ENCODE results near the gene BAG5.
A peak's percentile ranks its signal among the peaks of the same experiment; 100 is the strongest.
"Not testable (repeated sequence)": the region's sequence is repeated elsewhere in the genome, so short reads cannot be mapped to it uniquely, and the experiment has no call there.

Gene BAG5, protein sequence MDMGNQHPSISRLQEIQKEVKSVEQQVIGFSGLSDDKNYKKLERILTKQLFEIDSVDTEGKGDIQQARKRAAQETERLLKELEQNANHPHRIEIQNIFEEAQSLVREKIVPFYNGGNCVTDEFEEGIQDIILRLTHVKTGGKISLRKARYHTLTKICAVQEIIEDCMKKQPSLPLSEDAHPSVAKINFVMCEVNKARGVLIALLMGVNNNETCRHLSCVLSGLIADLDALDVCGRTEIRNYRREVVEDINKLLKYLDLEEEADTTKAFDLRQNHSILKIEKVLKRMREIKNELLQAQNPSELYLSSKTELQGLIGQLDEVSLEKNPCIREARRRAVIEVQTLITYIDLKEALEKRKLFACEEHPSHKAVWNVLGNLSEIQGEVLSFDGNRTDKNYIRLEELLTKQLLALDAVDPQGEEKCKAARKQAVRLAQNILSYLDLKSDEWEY

DNA sequence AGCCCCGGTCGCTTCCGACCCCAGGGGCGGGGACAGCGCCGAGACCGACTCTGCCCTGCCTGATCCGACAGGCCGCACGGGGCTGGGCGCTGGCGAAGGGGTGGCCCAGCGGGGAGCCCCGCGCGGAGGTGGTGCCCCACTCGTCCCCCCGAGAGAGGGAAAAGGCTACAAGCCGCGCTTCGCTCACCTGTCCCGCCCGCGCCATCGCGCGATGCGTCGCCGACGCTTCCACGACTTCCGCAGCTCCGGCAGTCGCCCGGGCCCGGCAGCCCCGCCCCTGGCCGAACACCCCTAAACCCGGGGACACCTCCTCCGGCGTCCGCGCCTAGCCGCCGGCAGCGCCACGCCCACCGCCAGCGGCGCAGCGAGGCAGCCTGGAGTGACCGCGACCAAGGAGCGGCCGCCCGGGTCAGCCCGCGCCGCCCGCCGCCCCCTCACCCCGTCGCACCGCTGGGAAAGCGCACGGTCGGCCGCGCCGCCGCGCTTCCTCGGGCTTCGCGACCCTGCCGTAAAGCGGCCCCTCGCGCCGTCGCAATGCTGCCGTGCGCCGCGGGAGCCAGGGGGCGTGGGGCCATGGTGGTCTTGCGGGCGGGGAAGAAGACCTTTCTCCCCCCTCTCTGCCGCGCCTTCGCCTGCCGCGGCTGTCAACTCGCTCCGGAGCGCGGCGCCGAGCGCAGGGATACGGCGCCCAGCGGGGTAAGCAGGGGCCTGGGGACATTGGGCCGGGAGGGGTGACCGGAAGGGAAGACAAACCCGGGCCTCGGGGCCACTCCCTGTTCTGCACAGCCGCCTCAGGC, at the start of gene BAG5, which contains the start of gene COA8:
Gene BAG5, minus strand, starts transcription at position 229 of the 797 bp plus-strand sequence. CDS start 1,493 bp downstream, outside the sequence.
Gene COA8, plus strand, starts transcription at position 532 of the 797 bp plus-strand sequence. Its CDS starts 42 bp downstream, at position 574.
- Histone ChIP-seq H3K36me3 (ENCODE audit: control insufficient read depth in 5 of 5, insufficient read depth in 5 of 5, low read length in 5 of 5) (peaks cover 0 to 26% (median 15%) of the 10 kb centered on the region in 5 donors), H3K27me3 (ENCODE audit: control insufficient read depth in 5 of 5, insufficient read depth in 4 of 5, low read length in 5 of 5) (no peaks in the 10 kb centered on the region), H3K4me1 (ENCODE audit: control insufficient read depth in 5 of 5, insufficient read depth in 5 of 5, low read length in 5 of 5) (peaks cover 23 to 62% (median 59%) of the 10 kb centered on the region in 5 donors), H3K27ac (ENCODE audit: low read depth, low read length) (peak within 1 kb of the TSS; percentile 98), H3K9me3 (ENCODE audit: control insufficient read depth in 5 of 5, low read length in 5 of 5) (no peaks in the 10 kb centered on the region), H3K9ac (ENCODE audit: low read length in 5 of 5) (peak within 1 kb of the TSS; percentile 87 to 96 (median 92)), H3K4me3 (ENCODE audit: low read depth in 1 of 5, low read length in 5 of 5) (peak within 1 kb of the TSS; percentile 81 to 95 (median 91))

DNA sequence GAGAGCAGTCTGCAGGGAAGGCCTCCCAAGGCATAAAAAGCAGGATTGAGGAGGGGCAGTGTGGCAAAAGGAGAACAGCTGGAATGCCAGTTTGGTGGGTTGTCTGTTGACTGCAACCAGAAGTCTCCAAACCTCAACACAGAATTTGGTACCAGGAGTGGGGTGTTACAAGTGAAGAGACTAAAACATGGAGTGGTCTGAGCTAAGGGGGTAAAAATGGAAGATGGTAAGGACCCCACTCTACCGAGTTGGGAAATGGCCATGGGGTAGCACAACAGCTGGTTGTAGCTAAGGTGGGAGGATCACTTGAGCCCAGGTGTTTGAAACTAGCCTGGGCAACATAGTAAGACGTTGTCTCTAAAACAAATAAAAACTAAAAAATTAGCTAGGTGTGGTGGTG, 48.8 kb upstream of the BAG5 start:
- no peak overlapping the region for H3K27ac ChIP-seq (ENCODE audit: low read depth, low read length)
- H3K4me3 ChIP-seq (ENCODE audit: low read depth in 1 of 5, low read length in 5 of 5): no peak overlapping the region
- H3K4me1 ChIP-seq (ENCODE audit: control insufficient read depth in 5 of 5, insufficient read depth in 5 of 5, low read length in 5 of 5): peaks cover 0 to 20% (median 19%) of the 10 kb centered on the region in 5 donors
- H3K9me3 ChIP-seq (ENCODE audit: control insufficient read depth in 5 of 5, low read length in 5 of 5): peaks cover 0 to 10% (median 8%) of the 10 kb centered on the region in 5 donors
- H3K9ac ChIP-seq (ENCODE audit: low read length in 5 of 5): no peak overlapping the region
- peaks cover 0 to 5% (median 0%) of the 10 kb centered on the region in 5 donors for H3K27me3 ChIP-seq (ENCODE audit: control insufficient read depth in 5 of 5, insufficient read depth in 4 of 5, low read length in 5 of 5)
- peaks cover 0 to 3% (median 0%) of the 10 kb centered on the region in 5 donors for H3K36me3 ChIP-seq (ENCODE audit: control insufficient read depth in 5 of 5, insufficient read depth in 5 of 5, low read length in 5 of 5)

DNA sequence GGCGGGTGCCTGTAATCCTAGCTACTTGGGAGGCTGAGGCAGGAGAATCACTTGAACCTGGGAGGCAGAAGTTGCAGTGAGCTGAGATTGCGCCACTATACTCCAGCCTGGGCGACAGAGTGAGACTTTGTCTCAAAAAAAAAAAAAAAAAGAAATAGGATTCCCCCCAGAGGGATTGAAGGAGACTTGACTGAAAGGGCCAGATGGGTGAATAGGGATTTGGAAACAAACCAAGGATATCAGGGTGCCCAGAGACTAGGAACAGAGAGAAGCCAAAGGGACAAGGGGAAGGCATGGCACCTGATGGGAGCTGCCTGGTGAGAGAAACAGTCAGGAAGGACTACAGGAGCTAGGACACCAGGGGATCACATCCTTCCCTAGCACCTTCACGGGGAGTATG, 46.6 kb upstream of the BAG5 start:
- Histone ChIP-seq H3K4me1 (ENCODE audit: control insufficient read depth in 5 of 5, insufficient read depth in 5 of 5, low read length in 5 of 5) (peaks cover 0 to 20% (median 19%) of the 10 kb centered on the region in 5 donors), H3K9me3 (ENCODE audit: control insufficient read depth in 5 of 5, low read length in 5 of 5) (peaks cover 0 to 10% (median 8%) of the 10 kb centered on the region in 5 donors)
- not testable (repeated sequence) for H3K9ac ChIP-seq (ENCODE audit: low read length in 5 of 5); H3K27me3 ChIP-seq (ENCODE audit: control insufficient read depth in 5 of 5, insufficient read depth in 4 of 5, low read length in 5 of 5); H3K4me3 ChIP-seq (ENCODE audit: low read depth in 1 of 5, low read length in 5 of 5); H3K27ac ChIP-seq (ENCODE audit: low read depth, low read length); H3K36me3 ChIP-seq (ENCODE audit: control insufficient read depth in 5 of 5, insufficient read depth in 5 of 5, low read length in 5 of 5)

DNA sequence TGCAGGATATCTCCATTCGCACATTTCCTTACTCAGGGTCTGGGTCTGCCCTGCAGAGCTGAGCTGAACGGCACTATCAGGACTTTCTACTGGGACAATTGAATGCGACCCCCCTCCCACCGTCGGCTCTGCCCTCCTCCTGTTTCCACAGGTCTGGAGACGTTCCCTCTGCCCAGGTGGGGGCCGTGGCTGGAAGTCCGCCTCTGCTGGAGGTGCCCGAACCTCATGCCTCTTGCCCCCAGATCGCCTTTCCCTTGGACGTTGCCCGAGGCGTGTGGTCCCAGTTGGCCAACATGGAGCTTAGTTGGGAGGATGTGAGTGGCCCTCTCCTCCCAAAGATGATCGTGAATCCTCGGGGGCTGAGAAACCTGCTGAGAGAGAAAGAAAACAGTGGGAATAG, 45.4 kb upstream of the BAG5 start:
- no peak overlapping the region for H3K9ac ChIP-seq (ENCODE audit: low read length in 5 of 5)
- no peak overlapping the region for H3K27ac ChIP-seq (ENCODE audit: low read depth, low read length)
- H3K36me3 ChIP-seq (ENCODE audit: control insufficient read depth in 5 of 5, insufficient read depth in 5 of 5, low read length in 5 of 5): no peaks in the 10 kb centered on the region
- H3K4me3 ChIP-seq (ENCODE audit: low read depth in 1 of 5, low read length in 5 of 5): peak overlapping the region in 4 of 5 donors; percentile 25 to 59 (median 48)
- H3K9me3 ChIP-seq (ENCODE audit: control insufficient read depth in 5 of 5, low read length in 5 of 5): peaks cover 0 to 10% (median 8%) of the 10 kb centered on the region in 5 donors
- H3K4me1 ChIP-seq (ENCODE audit: control insufficient read depth in 5 of 5, insufficient read depth in 5 of 5, low read length in 5 of 5): peaks cover 0 to 20% (median 19%) of the 10 kb centered on the region in 5 donors
- peaks cover 0 to 5% (median 0%) of the 10 kb centered on the region in 5 donors for H3K27me3 ChIP-seq (ENCODE audit: control insufficient read depth in 5 of 5, insufficient read depth in 4 of 5, low read length in 5 of 5)

DNA sequence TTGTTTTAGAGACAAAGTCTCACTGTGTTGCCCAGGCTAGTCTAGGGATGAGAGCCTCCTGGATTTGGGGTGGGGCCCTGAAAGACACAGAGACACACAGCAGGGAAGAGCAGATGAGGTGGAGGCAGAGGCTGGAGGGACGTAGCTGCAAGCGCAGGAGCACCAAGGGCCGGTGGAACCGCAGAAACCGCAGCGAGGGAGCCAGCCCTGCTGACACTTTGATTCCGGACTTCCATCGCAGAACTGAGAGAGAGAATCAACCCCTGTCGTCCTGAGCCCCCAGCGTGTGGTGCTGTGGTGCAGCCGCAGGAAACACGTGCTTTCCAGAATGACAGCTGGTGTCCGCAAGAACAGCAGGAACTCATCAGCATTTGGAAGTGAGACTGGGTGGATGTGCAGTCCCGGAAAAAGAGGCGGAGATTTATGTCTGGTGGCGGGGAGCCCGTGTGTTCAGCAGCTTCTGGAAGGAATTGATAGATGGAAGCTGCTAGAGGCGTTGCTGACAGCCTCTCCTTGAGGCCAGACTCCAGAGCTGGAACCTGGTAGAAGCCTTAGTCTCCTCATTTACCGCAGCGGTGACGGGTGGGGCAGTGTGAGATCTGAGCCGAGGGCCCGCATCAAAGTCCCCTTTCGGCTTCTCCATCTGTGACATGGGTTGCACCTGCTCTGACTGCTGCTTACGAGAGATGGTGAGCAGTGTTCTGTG, 44.7 kb upstream of the BAG5 start:
- Histone ChIP-seq H3K4me1 (ENCODE audit: control insufficient read depth in 5 of 5, insufficient read depth in 5 of 5, low read length in 5 of 5) (peaks cover 0 to 20% (median 19%) of the 10 kb centered on the region in 5 donors), H3K9ac (ENCODE audit: low read length in 5 of 5) (peak overlapping the region in 1 of 5 donors; percentile 22), H3K27me3 (ENCODE audit: control insufficient read depth in 5 of 5, insufficient read depth in 4 of 5, low read length in 5 of 5) (peaks cover 0 to 5% (median 0%) of the 10 kb centered on the region in 5 donors), H3K36me3 (ENCODE audit: control insufficient read depth in 5 of 5, insufficient read depth in 5 of 5, low read length in 5 of 5) (no peaks in the 10 kb centered on the region), H3K27ac (ENCODE audit: low read depth, low read length) (no peak overlapping the region), H3K4me3 (ENCODE audit: low read depth in 1 of 5, low read length in 5 of 5) (peak overlapping the region; percentile 17 to 59 (median 46)), H3K9me3 (ENCODE audit: control insufficient read depth in 5 of 5, low read length in 5 of 5) (peaks cover 0 to 10% (median 8%) of the 10 kb centered on the region in 5 donors)

DNA sequence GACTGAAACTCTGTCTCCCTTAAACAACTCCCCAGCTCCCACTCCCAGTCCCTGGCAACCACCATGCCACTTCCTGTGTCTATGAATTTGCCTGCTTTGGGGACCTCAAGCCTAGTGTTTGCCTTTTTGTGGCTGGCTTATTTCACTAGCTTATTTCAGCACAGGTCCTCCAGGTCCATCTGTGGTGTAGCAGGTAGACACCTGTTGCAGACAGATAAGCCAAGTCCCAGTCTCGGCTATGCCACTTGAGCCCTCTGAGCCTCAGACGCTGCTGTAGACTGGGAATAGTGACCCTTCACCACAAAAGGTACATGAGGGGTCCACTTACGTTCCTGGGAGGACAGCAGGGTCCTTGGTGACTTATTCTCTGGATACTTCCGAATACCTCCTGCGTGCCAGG, 42.2 kb upstream of the BAG5 start:
- peaks cover 0 to 20% (median 19%) of the 10 kb centered on the region in 5 donors for H3K4me1 ChIP-seq (ENCODE audit: control insufficient read depth in 5 of 5, insufficient read depth in 5 of 5, low read length in 5 of 5)
- no peaks in the 10 kb centered on the region for H3K9me3 ChIP-seq (ENCODE audit: control insufficient read depth in 5 of 5, low read length in 5 of 5)
- H3K27ac ChIP-seq (ENCODE audit: low read depth, low read length): no peak overlapping the region
- no peak overlapping the region for H3K9ac ChIP-seq (ENCODE audit: low read length in 5 of 5)
- peaks cover 0 to 5% (median 0%) of the 10 kb centered on the region in 5 donors for H3K27me3 ChIP-seq (ENCODE audit: control insufficient read depth in 5 of 5, insufficient read depth in 4 of 5, low read length in 5 of 5)
- no peak overlapping the region for H3K4me3 ChIP-seq (ENCODE audit: low read depth in 1 of 5, low read length in 5 of 5)
- no peaks in the 10 kb centered on the region for H3K36me3 ChIP-seq (ENCODE audit: control insufficient read depth in 5 of 5, insufficient read depth in 5 of 5, low read length in 5 of 5)

DNA sequence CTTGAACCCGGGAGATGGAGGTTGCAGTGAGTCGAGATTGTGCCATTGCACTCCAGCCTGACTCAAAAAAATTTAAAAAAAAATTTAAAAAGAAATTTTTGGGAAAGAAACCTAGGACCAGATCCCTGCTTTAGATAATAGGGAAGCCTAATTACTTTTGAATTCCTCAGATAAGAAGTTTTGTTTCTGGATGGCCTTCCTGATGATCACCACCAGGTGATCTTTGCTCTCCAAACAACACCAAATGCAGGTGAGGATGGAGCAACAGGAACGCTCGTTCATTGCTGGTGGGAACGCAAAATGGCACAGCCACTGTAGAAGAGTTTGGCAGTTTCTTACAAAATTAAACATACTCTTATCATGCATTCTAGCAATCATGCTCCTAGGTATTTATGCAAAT, 38.0 kb upstream of the BAG5 start:
- H3K36me3 ChIP-seq (ENCODE audit: control insufficient read depth in 5 of 5, insufficient read depth in 5 of 5, low read length in 5 of 5): no peaks in the 10 kb centered on the region

DNA sequence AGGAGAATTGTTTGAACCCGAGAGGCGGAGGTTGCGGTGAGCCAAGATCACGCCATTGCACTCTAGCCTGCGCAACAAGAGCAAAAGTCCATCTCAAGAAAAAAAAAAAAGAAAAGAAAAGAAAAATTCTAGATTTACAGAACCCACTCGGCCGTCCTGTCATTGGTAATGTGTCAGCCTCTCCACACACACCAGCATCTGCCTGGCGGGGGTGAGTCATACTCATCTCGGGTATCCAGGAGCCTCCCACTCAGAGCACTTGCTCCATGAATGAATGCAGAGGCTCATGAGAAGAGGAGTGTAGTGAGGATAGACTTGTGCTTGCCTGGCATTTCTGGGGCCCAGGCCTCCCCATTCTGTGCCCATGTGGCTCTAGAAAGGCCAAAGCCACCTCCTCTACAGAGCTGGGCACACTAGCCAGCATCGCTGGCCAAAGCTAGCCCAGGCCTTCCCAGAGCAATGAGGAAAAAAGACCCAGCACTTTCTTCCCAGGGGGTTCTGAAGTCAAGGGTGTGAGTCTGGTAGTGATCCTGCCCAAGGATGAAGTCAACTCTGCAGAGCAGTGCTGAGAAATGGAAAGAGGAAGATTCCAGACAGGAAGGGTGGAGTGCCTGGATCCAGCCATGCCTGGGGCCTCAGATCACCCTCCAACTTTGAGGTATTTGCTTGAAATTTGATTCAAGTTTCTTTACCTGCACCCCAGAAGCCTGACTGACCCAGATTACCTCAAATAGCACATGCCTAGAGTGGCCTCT, 35.3 kb upstream of the BAG5 start:
- Histone ChIP-seq H3K27me3 (ENCODE audit: control insufficient read depth in 5 of 5, insufficient read depth in 4 of 5, low read length in 5 of 5) (no peaks in the 10 kb centered on the region), H3K9me3 (ENCODE audit: control insufficient read depth in 5 of 5, low read length in 5 of 5) (no peaks in the 10 kb centered on the region), H3K9ac (ENCODE audit: low read length in 5 of 5) (no peak overlapping the region), H3K36me3 (ENCODE audit: control insufficient read depth in 5 of 5, insufficient read depth in 5 of 5, low read length in 5 of 5) (no peaks in the 10 kb centered on the region), H3K4me3 (ENCODE audit: low read depth in 1 of 5, low read length in 5 of 5) (no peak overlapping the region), H3K4me1 (ENCODE audit: control insufficient read depth in 5 of 5, insufficient read depth in 5 of 5, low read length in 5 of 5) (peaks cover 0 to 28% (median 7%) of the 10 kb centered on the region in 5 donors), H3K27ac (ENCODE audit: low read depth, low read length) (no peak overlapping the region)

More for the DNA sequence above, 38.0 kb upstream of the BAG5 start:
- no peak overlapping the region for H3K9ac ChIP-seq (ENCODE audit: low read length in 5 of 5)
- H3K4me3 ChIP-seq (ENCODE audit: low read depth in 1 of 5, low read length in 5 of 5): no peak overlapping the region
- no peaks in the 10 kb centered on the region for H3K27me3 ChIP-seq (ENCODE audit: control insufficient read depth in 5 of 5, insufficient read depth in 4 of 5, low read length in 5 of 5)
- no peak overlapping the region for H3K27ac ChIP-seq (ENCODE audit: low read depth, low read length)
- H3K4me1 ChIP-seq (ENCODE audit: control insufficient read depth in 5 of 5, insufficient read depth in 5 of 5, low read length in 5 of 5): peaks cover 0 to 8% (median 7%) of the 10 kb centered on the region in 5 donors
- no peaks in the 10 kb centered on the region for H3K9me3 ChIP-seq (ENCODE audit: control insufficient read depth in 5 of 5, low read length in 5 of 5)

DNA sequence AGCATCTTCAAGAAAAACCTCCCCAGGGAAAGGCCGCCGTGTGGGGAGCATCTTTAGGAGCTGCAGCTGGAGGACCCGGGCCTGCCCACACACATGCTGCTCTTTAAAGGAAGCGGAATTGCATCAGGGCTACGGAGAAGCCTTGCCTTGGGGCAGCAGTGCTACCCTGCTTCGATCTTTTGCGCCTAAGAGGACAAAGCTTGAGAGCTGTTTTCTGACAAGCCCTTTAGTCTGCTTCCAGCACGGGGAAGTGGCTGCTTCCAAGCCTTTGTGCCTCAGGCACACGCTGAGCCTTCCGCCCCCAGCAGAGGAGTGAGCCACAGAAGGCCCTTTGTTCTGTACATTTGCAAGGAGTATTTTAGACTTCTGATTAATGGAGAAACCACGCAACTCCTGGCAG, 31.8 kb upstream of the BAG5 start:
- Histone ChIP-seq H3K4me1 (ENCODE audit: control insufficient read depth in 5 of 5, insufficient read depth in 5 of 5, low read length in 5 of 5) (peaks cover 0 to 28% (median 7%) of the 10 kb centered on the region in 5 donors), H3K27ac (ENCODE audit: low read depth, low read length) (no peak overlapping the region), H3K27me3 (ENCODE audit: control insufficient read depth in 5 of 5, insufficient read depth in 4 of 5, low read length in 5 of 5) (no peaks in the 10 kb centered on the region), H3K36me3 (ENCODE audit: control insufficient read depth in 5 of 5, insufficient read depth in 5 of 5, low read length in 5 of 5) (peaks cover 0 to 17% (median 14%) of the 10 kb centered on the region in 5 donors), H3K9ac (ENCODE audit: low read length in 5 of 5) (no peak overlapping the region), H3K9me3 (ENCODE audit: control insufficient read depth in 5 of 5, low read length in 5 of 5) (no peaks in the 10 kb centered on the region), H3K4me3 (ENCODE audit: low read depth in 1 of 5, low read length in 5 of 5) (no peak overlapping the region)

Data from subcutaneous abdominal adipose tissue (tissue), 5 donors.